Spleen (tissue), 7 donors: Measurements from ENCODE around the gene ANKRD24.
"Not testable (repeated sequence)": the region's sequence is repeated elsewhere in the genome, so short reads cannot be mapped to it uniquely, and the experiment has no call there.

Source experiments
- POLR2AphosphoS5 ChIP-seq, 3 donors: sonication (generic); formaldehyde crosslinking; IDR thresholded peaks; one replicate each; pipeline ENCODE4 v1.5.1; 2017; ENCODE audit warnings: antibody characterized with exemption in 3 of 3
- TF ChIP-seq, protein P1 (sequence below), 11 experiments: fragments of 200-600 bp in 7 of 11; fragments of 450-650 bp in 4 of 11; sonication (generic) in 4 of 11; IDR thresholded peaks in 8 of 11; conservative IDR thresholded peaks in 3 of 11; 1 replicate in 7 of 11; 2 replicates in 4 of 11; pipeline versions ENCODE4 v1.4.0 to v1.8.0; 2016 to 2021; ENCODE audit warnings: antibody characterized with exemption in 11 of 11, inconsistent platforms in 4 of 11, mild to moderate bottlenecking in 1 of 11
- donor health status: DM: no; HTN: no; CAD: no; lungs with moderate emphysema.
- donor health status: DM: no; HTN: no; CAD: no.
- donor health status: DM: no; HTN: no; CAD: no.

DNA sequence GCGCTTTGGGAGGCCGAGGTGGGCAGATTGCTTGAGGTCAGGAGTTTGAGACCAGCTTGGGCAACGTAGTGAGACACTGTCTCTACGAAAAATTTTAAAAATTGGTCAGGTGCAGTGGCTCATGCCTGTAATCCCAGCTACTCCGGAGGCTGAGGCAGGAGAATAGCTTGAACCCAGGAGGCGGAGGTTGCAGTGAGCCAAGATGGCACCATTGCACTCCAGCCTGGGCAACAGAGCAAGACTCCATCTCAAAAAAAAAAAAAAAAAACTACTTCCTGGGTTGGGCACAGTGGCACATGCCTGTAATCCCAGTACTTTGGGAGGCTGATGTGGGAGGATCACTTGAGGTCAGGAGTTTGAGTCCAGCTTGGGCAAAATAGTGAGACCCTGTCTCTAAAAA is 49.0 kb downstream of the ANKRD24 start:
- TF ChIP-seq, protein P1, sequence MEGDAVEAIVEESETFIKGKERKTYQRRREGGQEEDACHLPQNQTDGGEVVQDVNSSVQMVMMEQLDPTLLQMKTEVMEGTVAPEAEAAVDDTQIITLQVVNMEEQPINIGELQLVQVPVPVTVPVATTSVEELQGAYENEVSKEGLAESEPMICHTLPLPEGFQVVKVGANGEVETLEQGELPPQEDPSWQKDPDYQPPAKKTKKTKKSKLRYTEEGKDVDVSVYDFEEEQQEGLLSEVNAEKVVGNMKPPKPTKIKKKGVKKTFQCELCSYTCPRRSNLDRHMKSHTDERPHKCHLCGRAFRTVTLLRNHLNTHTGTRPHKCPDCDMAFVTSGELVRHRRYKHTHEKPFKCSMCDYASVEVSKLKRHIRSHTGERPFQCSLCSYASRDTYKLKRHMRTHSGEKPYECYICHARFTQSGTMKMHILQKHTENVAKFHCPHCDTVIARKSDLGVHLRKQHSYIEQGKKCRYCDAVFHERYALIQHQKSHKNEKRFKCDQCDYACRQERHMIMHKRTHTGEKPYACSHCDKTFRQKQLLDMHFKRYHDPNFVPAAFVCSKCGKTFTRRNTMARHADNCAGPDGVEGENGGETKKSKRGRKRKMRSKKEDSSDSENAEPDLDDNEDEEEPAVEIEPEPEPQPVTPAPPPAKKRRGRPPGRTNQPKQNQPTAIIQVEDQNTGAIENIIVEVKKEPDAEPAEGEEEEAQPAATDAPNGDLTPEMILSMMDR (IDR thresholded peaks at IDR 0.05 in 8 of 11, conservative IDR thresholded peaks at IDR 0.05 in 3 of 11), result not testable (repeated sequence)
- not testable (repeated sequence) for TF ChIP-seq POLR2AphosphoS5 (IDR thresholded peaks at IDR 0.05)
